K562 (cell line): ENCODE measurements around the gene CD34.

ENCODE experiments used
- ATF3 ChIP-seq, 2 experiments: fragments of 450-650 bp in 1 of 2; sonication (generic) in 1 of 2; formaldehyde crosslinking in 1 of 2; IDR thresholded peaks in 1 of 2; conservative IDR thresholded peaks in 1 of 2; 2 replicates each; pipeline versions ENCODE4 v1.6.1 to v1.8.1; 2016 to 2023; ENCODE audit warnings: mild to moderate bottlenecking in 2 of 2, moderate library complexity in 2 of 2, inconsistent platforms in 1 of 2, missing genetic modification reagents in 1 of 2
- CBX1 ChIP-seq: sonication (generic); IDR thresholded peaks from 2 replicates; pipeline ENCODE4 v1.6.1; 2016; ENCODE audit warnings: antibody characterized with exemption, low read depth, mild to moderate bottlenecking
- GABPB1 ChIP-seq: sonication (generic); formaldehyde crosslinking; IDR thresholded peaks from 2 replicates; pipeline ENCODE4 v1.8.0; 2022; ENCODE audit warnings: mild to moderate bottlenecking, missing genetic modification reagents
- GTF2B ChIP-seq: IDR thresholded peaks from 2 replicates; pipeline ENCODE4 v1.6.1; 2011; ENCODE audit not compliant: insufficient read length; ENCODE audit errors: extremely low read depth
- KLF13 ChIP-seq: fragments of 450-650 bp; IDR thresholded peaks from 2 replicates; pipeline ENCODE4 v1.6.1; 2016; ENCODE audit warnings: missing genetic modification characterization, low read depth, mild to moderate bottlenecking, missing compliant biosample characterization, moderate library complexity, borderline replicate concordance
- PHF21A ChIP-seq: fragments of 450-650 bp; IDR thresholded peaks from 2 replicates; pipeline ENCODE4 v1.6.1; 2017; ENCODE audit warnings: low read depth, borderline replicate concordance
- PHF8 ChIP-seq: fragments of 200-600 bp; sonication (generic); IDR thresholded peaks from 2 replicates; pipeline ENCODE4 v1.6.1; 2012; ENCODE audit warnings: mixed run types, mild to moderate bottlenecking, inconsistent platforms, low read length, moderate library complexity, borderline replicate concordance
- POLR2A ChIP-seq: fragments of 450-650 bp; conservative IDR thresholded peaks from 2 replicates; pipeline ENCODE4 v1.6.1; 2016
- RAD51 ChIP-seq: fragments of 450-650 bp; IDR thresholded peaks from 2 replicates; pipeline ENCODE4 v1.7.1; 2016; ENCODE audit warnings: low read depth, mild to moderate bottlenecking, borderline replicate concordance
- TAF1 ChIP-seq: IDR thresholded peaks from 2 replicates; pipeline ENCODE4 v1.6.1; 2011; ENCODE audit warnings: mild to moderate bottlenecking, low read length, moderate library complexity; ENCODE audit not compliant: insufficient read depth, control insufficient read depth, severe bottlenecking; ENCODE audit errors: extremely low read depth
- TEAD2 ChIP-seq: fragments of 450-650 bp; IDR thresholded peaks from 2 replicates; pipeline ENCODE4 v1.6.1; 2016; ENCODE audit warnings: missing genetic modification characterization, control low read depth, missing compliant biosample characterization
- ZNF263 ChIP-seq: sonication (generic); formaldehyde crosslinking; IDR thresholded peaks from 2 replicates; pipeline ENCODE4 v1.8.0; 2022; ENCODE audit warnings: mild to moderate bottlenecking, missing genetic modification reagents, borderline replicate concordance
- ZNF778 ChIP-seq: fragments of 450-650 bp; formaldehyde crosslinking; IDR thresholded peaks from 2 replicates; pipeline ENCODE4 v1.4.0; 2020; ENCODE audit warnings: mild to moderate bottlenecking, moderate library complexity

- TF ChIP-seq ZNF263 (CRISPR knock-in tag) (no peak), CBX1 (no peak), RAD51 (no peak), TAF1 (no peak), KLF13 (tag) (no peak), GABPB1 (CRISPR knock-in tag) (no peak), PHF21A (no peak), ATF3 (IDR thresholded peaks at IDR 0.05) (no peak), ATF3 (CRISPR knock-in tag; conservative IDR thresholded peaks at IDR 0.05) (no peak), TEAD2 (tag) (no peak), ZNF778 (CRISPR knock-in tag) (no peak), GTF2B (no peak), POLR2A (no peak), PHF8 (no peak)
Measured at GRCh38 chr1:207882692-207883091, 28.2 kb downstream of the CD34 start.
